ENCODE measurements around the gene SLC15A3.

GRCh38 chr11:60985501-60985900 lies 33.5 kb upstream of the SLC15A3 start:
- TF ChIP-seq CTCF (tag by site-specific recombination; IDR thresholded peaks at IDR 0.05) (no peak), ZSCAN16 (tag by site-specific recombination; IDR thresholded peaks at IDR 0.05) (no peak), ZNF248 (tag by site-specific recombination; IDR thresholded peaks at IDR 0.05) (no peak), ZNF292 (tag by site-specific recombination; IDR thresholded peaks at IDR 0.05; ENCODE audit: borderline replicate concordance, low read depth) (no peak), ZBTB1 (tag by site-specific recombination; IDR thresholded peaks at IDR 0.05) (no peak), ZBTB20 (tag by site-specific recombination; IDR thresholded peaks at IDR 0.05) (no peak), ZNF2 (tag by site-specific recombination; IDR thresholded peaks at IDR 0.05) (no peak), HOXA7 (CRISPR knock-in tag; IDR thresholded peaks at IDR 0.05; ENCODE audit: borderline replicate concordance) (no peak)

Data from HEK293 (cell line).